GM21390 (cell line): Measurements from ENCODE around the gene C16orf90.

Experiments
- ATAC-seq: cut with Tn5 transposase; IDR thresholded peaks from one replicate; pipeline ENCODE4 v1.9.1; 2021; ENCODE audit not compliant: unreplicated experiment

Gene C16orf90

GRCh38 chr16:3467921-3468320 lies 27.4 kb downstream of the C16orf90 start:
- no peak for ATAC-seq

- ATAC-seq, result no peak
These were observed 28.1 kb downstream of the C16orf90 start for GRCh38 chr16:3467182-3467581.

- ATAC-seq, result no peak
These were observed 29.2 kb downstream of the C16orf90 start for GRCh38 chr16:3465911-3466584.

- no peak for ATAC-seq
These were observed 30.0 kb downstream of the C16orf90 start for GRCh38 chr16:3465301-3465700.

GRCh38 chr16:3461151-3461550 lies 34.1 kb downstream of the C16orf90 start:
- no peak for ATAC-seq

GRCh38 chr16:3460585-3460984 lies 34.7 kb downstream of the C16orf90 start:
- no peak for ATAC-seq

- no peak for ATAC-seq
These were observed 35.2 kb downstream of the C16orf90 start for GRCh38 chr16:3460121-3460520.

GRCh38 chr16:3459401-3460090 lies 35.7 kb downstream of the C16orf90 start:
- no peak for ATAC-seq

- ATAC-seq, result no peak
These were observed 36.4 kb downstream of the C16orf90 start for GRCh38 chr16:3458852-3459361.

- no peak for ATAC-seq
These were observed 36.9 kb downstream of the C16orf90 start for GRCh38 chr16:3458278-3458851.

GRCh38 chr16:3457434-3458252 lies 37.6 kb downstream of the C16orf90 start:
- peak; percentile 73 for ATAC-seq

GRCh38 chr16:3454631-3455147 lies 40.6 kb downstream of the C16orf90 start:
- ATAC-seq, result no peak

- ATAC-seq, result no peak
These were observed 41.2 kb downstream of the C16orf90 start for GRCh38 chr16:3454093-3454492.

- peak; percentile 10 for ATAC-seq
These were observed 51.3 kb downstream of the C16orf90 start for GRCh38 chr16:3444032-3444388.
